Neural crest cell (in vitro differentiated cells): Measurements from ENCODE around the gene SEC14L1. TPM values are rescaled to one million over a fixed set of nuclear protein-coding genes. Genes with fewer than 3 reads are reported as not detected.

Source experiments
- DNase-seq: peaks from one replicate; pipeline ENCODE4 v3.0.0; 2021; ENCODE audit warnings: low read depth, mixed read lengths, low spot score
- H3K27ac Mint-ChIP-seq: one replicate; pipeline ENCODE4 v1.8.0; 2021; ENCODE audit warnings: mild to moderate bottlenecking, mixed read lengths; ENCODE audit not compliant: unreplicated experiment
- H3K27me3 Mint-ChIP-seq: 2 replicates; pipeline ENCODE4 v1.8.0; 2021; ENCODE audit warnings: low read depth, mild to moderate bottlenecking, mixed read lengths
- H3K36me3 Mint-ChIP-seq: 2 replicates; pipeline ENCODE4 v1.8.0; 2021; ENCODE audit warnings: low read depth, mild to moderate bottlenecking, mixed read lengths
- H3K4me1 Mint-ChIP-seq: 2 replicates; pipeline ENCODE4 v1.8.0; 2021; ENCODE audit warnings: mixed read lengths
- H3K4me3 Mint-ChIP-seq: one replicate; pipeline ENCODE4 v1.8.0; 2021; ENCODE audit warnings: mild to moderate bottlenecking, mixed read lengths
- H3K9me3 Mint-ChIP-seq: 2 replicates; pipeline ENCODE4 v1.8.0; 2021; ENCODE audit warnings: mixed read lengths
- total RNA-seq: library from RNA; stranded (reverse); gene quantifications from 2 replicates; pipeline ENCODE4 v1.2.1, GENCODE V29; 2021
- TF ChIP-seq, protein P1 (sequence below): fragments of 200-600 bp; sonication (generic); conservative IDR thresholded peaks from 2 replicates; pipeline ENCODE4 v1.5.0; 2021; ENCODE audit warnings: antibody characterized with exemption, mild to moderate bottlenecking

SEC14L1 gene
- total RNA-seq, 1 donor from 2014 or later, result 108 TPM

DNA sequence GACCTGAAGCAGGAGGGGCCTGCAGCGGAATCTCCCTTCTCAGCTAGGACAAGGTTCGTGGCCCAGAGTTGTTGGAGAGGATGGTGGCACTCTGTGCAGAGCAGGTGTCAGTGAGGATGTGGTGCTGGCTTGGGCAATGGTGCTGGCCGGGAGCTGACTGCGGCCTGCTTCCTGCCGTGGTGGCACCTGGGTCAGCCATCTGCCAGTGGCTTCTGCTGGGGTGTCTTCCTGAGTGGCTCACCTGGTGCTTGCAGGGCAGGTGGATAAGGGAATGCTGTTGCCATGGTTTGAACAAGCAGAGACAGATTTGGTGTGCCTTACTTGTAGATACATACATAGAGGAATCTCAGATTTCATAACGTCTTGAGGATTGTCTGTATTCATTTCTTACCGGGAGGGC, 69.6 kb downstream of the SEC14L1 start:
- H3K9me3 Mint-ChIP-seq, result no peaks in the 10 kb centered on the region
- DNase-seq, result no peak
- peak overlapping the region; percentile 54 for H3K27ac Mint-ChIP-seq
- H3K27me3 Mint-ChIP-seq, result no peaks in the 10 kb centered on the region
- no peak overlapping the region for H3K4me3 Mint-ChIP-seq
- TF ChIP-seq, protein P1, sequence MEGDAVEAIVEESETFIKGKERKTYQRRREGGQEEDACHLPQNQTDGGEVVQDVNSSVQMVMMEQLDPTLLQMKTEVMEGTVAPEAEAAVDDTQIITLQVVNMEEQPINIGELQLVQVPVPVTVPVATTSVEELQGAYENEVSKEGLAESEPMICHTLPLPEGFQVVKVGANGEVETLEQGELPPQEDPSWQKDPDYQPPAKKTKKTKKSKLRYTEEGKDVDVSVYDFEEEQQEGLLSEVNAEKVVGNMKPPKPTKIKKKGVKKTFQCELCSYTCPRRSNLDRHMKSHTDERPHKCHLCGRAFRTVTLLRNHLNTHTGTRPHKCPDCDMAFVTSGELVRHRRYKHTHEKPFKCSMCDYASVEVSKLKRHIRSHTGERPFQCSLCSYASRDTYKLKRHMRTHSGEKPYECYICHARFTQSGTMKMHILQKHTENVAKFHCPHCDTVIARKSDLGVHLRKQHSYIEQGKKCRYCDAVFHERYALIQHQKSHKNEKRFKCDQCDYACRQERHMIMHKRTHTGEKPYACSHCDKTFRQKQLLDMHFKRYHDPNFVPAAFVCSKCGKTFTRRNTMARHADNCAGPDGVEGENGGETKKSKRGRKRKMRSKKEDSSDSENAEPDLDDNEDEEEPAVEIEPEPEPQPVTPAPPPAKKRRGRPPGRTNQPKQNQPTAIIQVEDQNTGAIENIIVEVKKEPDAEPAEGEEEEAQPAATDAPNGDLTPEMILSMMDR, result no peak
- peaks cover 29% of the 10 kb centered on the region for H3K36me3 Mint-ChIP-seq
- H3K4me1 Mint-ChIP-seq, result peaks cover 57% of the 10 kb centered on the region

- Mint-ChIP-seq H3K27me3 (no peaks in the 10 kb centered on the region), H3K4me3 (no peak overlapping the region), H3K9me3 (no peaks in the 10 kb centered on the region), H3K4me1 (peaks cover 57% of the 10 kb centered on the region), H3K27ac (peak overlapping the region; percentile 20), H3K36me3 (peaks cover 29% of the 10 kb centered on the region)
- no peak for DNase-seq
- TF ChIP-seq, protein P1, result no peak
Observed at GRCh38 chr17:77210946-77211541, 70.3 kb downstream of the SEC14L1 start.

- Mint-ChIP-seq H3K9me3 (no peaks in the 10 kb centered on the region), H3K4me1 (peaks cover 57% of the 10 kb centered on the region), H3K4me3 (no peak overlapping the region), H3K36me3 (peaks cover 27% of the 10 kb centered on the region), H3K27ac (peak overlapping the region; percentile 91), H3K27me3 (no peaks in the 10 kb centered on the region)
- TF ChIP-seq, protein P1, result no peak
- no peak for DNase-seq
Observed at GRCh38 chr17:77211681-77212080, 70.9 kb downstream of the SEC14L1 start.

DNA sequence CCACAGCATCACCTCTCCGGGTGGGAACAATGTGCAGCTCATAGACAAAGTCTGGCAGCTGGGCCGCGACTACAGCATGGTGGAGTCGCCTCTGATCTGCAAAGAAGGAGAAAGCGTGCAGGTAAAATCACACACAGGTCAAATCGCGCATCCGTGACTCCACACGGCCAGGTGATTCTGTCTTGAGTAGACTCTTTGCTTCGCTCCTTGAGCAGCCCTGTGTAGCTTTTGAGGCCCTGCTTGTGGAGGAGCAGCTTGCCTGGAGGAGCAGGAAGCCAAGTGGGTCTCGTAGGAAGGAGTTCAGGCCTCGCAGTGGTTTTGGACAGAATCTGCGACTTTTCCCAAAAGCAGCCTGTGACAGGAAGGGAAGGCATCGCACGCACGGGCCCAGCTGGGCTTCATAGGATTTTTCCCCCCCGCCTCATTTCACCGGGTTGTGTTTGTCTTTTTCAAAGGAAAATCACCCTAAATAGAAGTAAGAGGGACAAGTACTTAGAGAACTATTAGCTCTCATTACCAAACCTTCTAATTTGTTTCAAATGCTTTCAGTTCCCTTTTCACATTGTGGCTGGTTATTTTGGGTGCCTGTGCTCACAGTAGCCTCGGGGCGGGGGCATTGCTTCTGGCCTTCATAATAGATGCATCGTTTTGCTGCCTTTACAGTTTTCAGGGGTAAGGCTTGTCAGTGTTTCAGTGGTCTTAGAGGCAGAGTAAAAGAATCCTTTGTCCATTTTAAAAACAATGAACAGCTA, 71.5 kb downstream of the SEC14L1 start:
- Mint-ChIP-seq H3K27ac (peak overlapping the region; percentile 91), H3K27me3 (no peaks in the 10 kb centered on the region), H3K36me3 (peaks cover 27% of the 10 kb centered on the region), H3K4me3 (peak overlapping the region; percentile 38), H3K4me1 (peaks cover 57% of the 10 kb centered on the region), H3K9me3 (no peaks in the 10 kb centered on the region)
- TF ChIP-seq, protein P1, result no peak
- DNase-seq, result no peak

- H3K9me3 Mint-ChIP-seq, result no peaks in the 10 kb centered on the region
- H3K36me3 Mint-ChIP-seq, result peaks cover 27% of the 10 kb centered on the region
- no peak for DNase-seq
- TF ChIP-seq, protein P1, result no peak
- H3K27ac Mint-ChIP-seq, result peak overlapping the region; percentile 91
- H3K27me3 Mint-ChIP-seq, result no peaks in the 10 kb centered on the region
- peak overlapping the region; percentile 38 for H3K4me3 Mint-ChIP-seq
- H3K4me1 Mint-ChIP-seq, result peaks cover 54% of the 10 kb centered on the region
Observed at GRCh38 chr17:77212833-77213777, 72.3 kb downstream of the SEC14L1 start.
